ENCODE measurements around the gene SDE2.

- TF ChIP-seq CTCF (conservative IDR thresholded peaks at IDR 0.05 in 1 of 2, IDR thresholded peaks at IDR 0.05 in 1 of 2; ENCODE audit: extremely low read depth in 1 of 2, insufficient read depth in 1 of 2, low read depth in 1 of 2, low read length in 2 of 2) = no peak
- TF ChIP-seq EZH2 (IDR thresholded peaks at IDR 0.05; ENCODE audit: borderline replicate concordance, low read length) = no peak
Measured at GRCh38 chr1:225946082-225946620, 53.0 kb downstream of the SDE2 start.

Data from mammary epithelial cell (primary cell).